ENCODE measurements around the gene MLLT3.

MLLT3 gene

GRCh38 chr9:20317701-20318100, 304.6 kb downstream of the MLLT3 start:
- H4K20me1 ChIP-seq (ENCODE audit: insufficient read depth, low read length, poor library complexity, severe bottlenecking) = no peaks in the 10 kb centered on the region
- no peak for TF ChIP-seq CTCF (conservative IDR thresholded peaks at IDR 0.05; ENCODE audit: low read length)
- no peak for TF ChIP-seq EZH2phosphoT487 (IDR thresholded peaks at IDR 0.05; ENCODE audit: borderline replicate concordance)
- H3F3A ChIP-seq (ENCODE audit: low read depth) = no peaks in the 10 kb centered on the region
- H3K79me2 ChIP-seq (ENCODE audit: insufficient read depth, low read length) = no peaks in the 10 kb centered on the region
- H3K4me2 ChIP-seq (ENCODE audit: low read depth, low read length, poor library complexity, severe bottlenecking) = no peak overlapping the region
- H3K4me1 ChIP-seq (ENCODE audit: insufficient read depth, low read length, poor library complexity, severe bottlenecking) = peaks cover 4% of the 10 kb centered on the region
- no peaks in the 10 kb centered on the region for H3K27me3 ChIP-seq (ENCODE audit: insufficient read depth, low read length, poor library complexity, severe bottlenecking)
- H3K9me3 ChIP-seq (ENCODE audit: insufficient read depth, low read depth, low read length) = no peaks in the 10 kb centered on the region
- no peak overlapping the region for H2AFZ ChIP-seq (ENCODE audit: low read length)
- H3K36me3 ChIP-seq (ENCODE audit: insufficient read depth, low read length) = no peaks in the 10 kb centered on the region
- H3K9me2 ChIP-seq (replicated peaks; ENCODE audit: low read depth, low read length) = no peaks in the 10 kb centered on the region
- no peak overlapping the region for H3K9ac ChIP-seq (ENCODE audit: low read depth, low read length, poor library complexity, severe bottlenecking)
- H3K4me3 ChIP-seq (ENCODE audit: low read length, poor library complexity, severe bottlenecking) = no peak overlapping the region

- H3K9me3 ChIP-seq (ENCODE audit: insufficient read depth, low read depth, low read length) = no peaks in the 10 kb centered on the region
- no peaks in the 10 kb centered on the region for H3K79me2 ChIP-seq (ENCODE audit: insufficient read depth, low read length)
- H3K4me1 ChIP-seq (ENCODE audit: insufficient read depth, low read length, poor library complexity, severe bottlenecking) = peaks cover 4% of the 10 kb centered on the region
- no peak for TF ChIP-seq EZH2phosphoT487 (IDR thresholded peaks at IDR 0.05; ENCODE audit: borderline replicate concordance)
- no peak for TF ChIP-seq CTCF (conservative IDR thresholded peaks at IDR 0.05; ENCODE audit: low read length)
- no peaks in the 10 kb centered on the region for H3K36me3 ChIP-seq (ENCODE audit: insufficient read depth, low read length)
- no peaks in the 10 kb centered on the region for H3K9me2 ChIP-seq (replicated peaks; ENCODE audit: low read depth, low read length)
- H3K4me3 ChIP-seq (ENCODE audit: low read length, poor library complexity, severe bottlenecking) = no peak overlapping the region
- no peak overlapping the region for H3K9ac ChIP-seq (ENCODE audit: low read depth, low read length, poor library complexity, severe bottlenecking)
- no peak overlapping the region for H2AFZ ChIP-seq (ENCODE audit: low read length)
- no peaks in the 10 kb centered on the region for H4K20me1 ChIP-seq (ENCODE audit: insufficient read depth, low read length, poor library complexity, severe bottlenecking)
- H3K27me3 ChIP-seq (ENCODE audit: insufficient read depth, low read length, poor library complexity, severe bottlenecking) = no peaks in the 10 kb centered on the region
- H3K4me2 ChIP-seq (ENCODE audit: low read depth, low read length, poor library complexity, severe bottlenecking) = no peak overlapping the region
- H3F3A ChIP-seq (ENCODE audit: low read depth) = no peaks in the 10 kb centered on the region
Measured at GRCh38 chr9:20316372-20316771, 305.9 kb downstream of the MLLT3 start.

GRCh38 chr9:20315677-20316076, 306.6 kb downstream of the MLLT3 start:
- H3K9ac ChIP-seq (ENCODE audit: low read depth, low read length, poor library complexity, severe bottlenecking) = no peak overlapping the region
- H3K36me3 ChIP-seq (ENCODE audit: insufficient read depth, low read length) = no peaks in the 10 kb centered on the region
- H3K4me1 ChIP-seq (ENCODE audit: insufficient read depth, low read length, poor library complexity, severe bottlenecking) = peaks cover 4% of the 10 kb centered on the region
- H4K20me1 ChIP-seq (ENCODE audit: insufficient read depth, low read length, poor library complexity, severe bottlenecking) = no peaks in the 10 kb centered on the region
- no peak overlapping the region for H3K4me2 ChIP-seq (ENCODE audit: low read depth, low read length, poor library complexity, severe bottlenecking)
- H3K27me3 ChIP-seq (ENCODE audit: insufficient read depth, low read length, poor library complexity, severe bottlenecking) = no peaks in the 10 kb centered on the region
- H3K4me3 ChIP-seq (ENCODE audit: low read length, poor library complexity, severe bottlenecking) = no peak overlapping the region
- H3K9me2 ChIP-seq (replicated peaks; ENCODE audit: low read depth, low read length) = no peaks in the 10 kb centered on the region
- no peak for TF ChIP-seq EZH2phosphoT487 (IDR thresholded peaks at IDR 0.05; ENCODE audit: borderline replicate concordance)
- TF ChIP-seq CTCF (conservative IDR thresholded peaks at IDR 0.05; ENCODE audit: low read length) = no peak
- no peaks in the 10 kb centered on the region for H3F3A ChIP-seq (ENCODE audit: low read depth)
- no peaks in the 10 kb centered on the region for H3K9me3 ChIP-seq (ENCODE audit: insufficient read depth, low read depth, low read length)
- H3K79me2 ChIP-seq (ENCODE audit: insufficient read depth, low read length) = no peaks in the 10 kb centered on the region
- H2AFZ ChIP-seq (ENCODE audit: low read length) = no peak overlapping the region

Measured in Loucy (cell line).